ENCODE data around the gene C3orf33. TPM values are rescaled to one million over a fixed set of nuclear protein-coding genes. Genes with fewer than 3 reads are reported as not detected.

The C3orf33 gene
- total and polyA plus RNA-seq, 2 experiments from 2014 or later, result 4.8 to 5.5 TPM

- DNase-seq (ENCODE audit: low read depth in 1 of 2, low spot score in 1 of 2), result no peak
- Histone ChIP-seq H3K4me3 (no peak overlapping the region), H3K27ac (no peak overlapping the region), H3K4me1 (ENCODE audit: low read depth) (no peaks in the 10 kb centered on the region), H3K36me3 (no peaks in the 10 kb centered on the region), H3K27me3 (no peaks in the 10 kb centered on the region), H3K9me3 (ENCODE audit: low read depth) (no peaks in the 10 kb centered on the region)
- TF ChIP-seq CTCF (IDR thresholded peaks at IDR 0.05; ENCODE audit: low read depth, low read length), result no peak
Measured at GRCh38 chr3:155809181-155809580, 3.1 kb upstream of the C3orf33 start.

GRCh38 chr3:155807823-155808222, 1.7 kb upstream of the C3orf33 start:
- DNase-seq (ENCODE audit: low read depth in 1 of 2, low spot score in 1 of 2), result no peak
- Histone ChIP-seq H3K9me3 (ENCODE audit: low read depth) (no peaks in the 10 kb centered on the region), H3K4me3 (no peak overlapping the region), H3K36me3 (no peaks in the 10 kb centered on the region), H3K4me1 (ENCODE audit: low read depth) (no peaks in the 10 kb centered on the region), H3K27ac (no peak overlapping the region), H3K27me3 (no peaks in the 10 kb centered on the region)
- TF ChIP-seq CTCF (IDR thresholded peaks at IDR 0.05; ENCODE audit: low read depth, low read length), result no peak

- H3K36me3 ChIP-seq, result peaks cover 5% of the 10 kb centered on the region
- no peaks in the 10 kb centered on the region for H3K27me3 ChIP-seq
- no peak for TF ChIP-seq CTCF (IDR thresholded peaks at IDR 0.05; ENCODE audit: low read depth, low read length)
- no peaks in the 10 kb centered on the region for H3K4me1 ChIP-seq (ENCODE audit: low read depth)
- peak overlapping the region; percentile 72 for H3K4me3 ChIP-seq
- H3K27ac ChIP-seq, result no peak overlapping the region
- DNase-seq (ENCODE audit: low read depth in 1 of 2, low spot score in 1 of 2), result peak in 1 of 2 donors; percentile 28
- no peaks in the 10 kb centered on the region for H3K9me3 ChIP-seq (ENCODE audit: low read depth)
Measured at GRCh38 chr3:155805204-155805801, 775 bp downstream of the C3orf33 start.

GRCh38 chr3:155804323-155804722, 1.8 kb downstream of the C3orf33 start:
- Histone ChIP-seq H3K4me3 (no peak overlapping the region), H3K36me3 (peaks cover 5% of the 10 kb centered on the region), H3K9me3 (ENCODE audit: low read depth) (no peaks in the 10 kb centered on the region), H3K4me1 (ENCODE audit: low read depth) (no peaks in the 10 kb centered on the region), H3K27me3 (no peaks in the 10 kb centered on the region), H3K27ac (no peak overlapping the region)
- TF ChIP-seq CTCF (IDR thresholded peaks at IDR 0.05; ENCODE audit: low read depth, low read length), result no peak
- no peak for DNase-seq (ENCODE audit: low read depth in 1 of 2, low spot score in 1 of 2)

GRCh38 chr3:155792532-155792931, 13.5 kb downstream of the C3orf33 start:
- H3K4me1 ChIP-seq (ENCODE audit: low read depth), result no peaks in the 10 kb centered on the region
- H3K27me3 ChIP-seq, result no peaks in the 10 kb centered on the region
- H3K36me3 ChIP-seq, result no peaks in the 10 kb centered on the region
- no peaks in the 10 kb centered on the region for H3K9me3 ChIP-seq (ENCODE audit: low read depth)
- no peak for DNase-seq (ENCODE audit: low read depth in 1 of 2, low spot score in 1 of 2)
- no peak for TF ChIP-seq CTCF (IDR thresholded peaks at IDR 0.05; ENCODE audit: low read depth, low read length)
- H3K27ac ChIP-seq, result no peak overlapping the region
- H3K4me3 ChIP-seq, result no peak overlapping the region

Data from cardiac muscle cell (in vitro differentiated cells and primary cell).